ENCODE data around the gene SLC25A39. TPM values are rescaled to one million over a fixed set of nuclear protein-coding genes. Genes with fewer than 3 reads are reported as not detected.

SLC25A39 gene
- total and polyA plus RNA-seq, 2 donors (not counting 1 experiment from before 2014, with no cell fraction given), result 35.3 to 70.2 TPM

GRCh38 chr17:44308865-44309264 lies 15.8 kb downstream of the SLC25A39 start:
- TF ChIP-seq EZH2 (IDR thresholded peaks at IDR 0.05; ENCODE audit: low read length, missing control alignments), result no peak
- TF ChIP-seq CTCF (conservative IDR thresholded peaks at IDR 0.05 in 1 of 2, IDR thresholded peaks at IDR 0.05 in 1 of 2; ENCODE audit: low read depth in 1 of 2, low read length in 2 of 2), result no peak
- Histone ChIP-seq H3K9ac (ENCODE audit: insufficient read depth, low read length) (no peak overlapping the region), H3K27me3 (ENCODE audit: control insufficient read depth, insufficient read depth, low read length) (peaks cover 15% of the 10 kb centered on the region), H2AFZ (ENCODE audit: low read length) (no peak overlapping the region), H3K4me1 (ENCODE audit: control insufficient read depth, extremely low read depth, insufficient read depth, low read length) (no peaks in the 10 kb centered on the region), H3K9me3 (ENCODE audit: control insufficient read depth, insufficient read depth, low read depth, low read length) (no peaks in the 10 kb centered on the region), H3K4me3 (replicated peaks in 1 of 4; ENCODE audit: control extremely low read depth in 1 of 4, insufficient read depth in 1 of 4, low read depth in 3 of 4, low read length in 4 of 4) (peak overlapping the region in 1 of 4 experiments; percentile 22), H3K36me3 (ENCODE audit: control insufficient read depth, insufficient read depth, low read length) (no peaks in the 10 kb centered on the region), H3K27ac (ENCODE audit: insufficient read depth, low read length) (no peak overlapping the region), H3K79me2 (ENCODE audit: control insufficient read depth, insufficient read depth, low read length) (no peaks in the 10 kb centered on the region), H3K4me2 (ENCODE audit: extremely low read depth, insufficient read depth, low read length) (no peak overlapping the region), H4K20me1 (ENCODE audit: control insufficient read depth, extremely low read depth, insufficient read depth, low read length) (no peaks in the 10 kb centered on the region)
- no peak for DNase-seq (ENCODE audit: low read depth in 2 of 2)

DNA sequence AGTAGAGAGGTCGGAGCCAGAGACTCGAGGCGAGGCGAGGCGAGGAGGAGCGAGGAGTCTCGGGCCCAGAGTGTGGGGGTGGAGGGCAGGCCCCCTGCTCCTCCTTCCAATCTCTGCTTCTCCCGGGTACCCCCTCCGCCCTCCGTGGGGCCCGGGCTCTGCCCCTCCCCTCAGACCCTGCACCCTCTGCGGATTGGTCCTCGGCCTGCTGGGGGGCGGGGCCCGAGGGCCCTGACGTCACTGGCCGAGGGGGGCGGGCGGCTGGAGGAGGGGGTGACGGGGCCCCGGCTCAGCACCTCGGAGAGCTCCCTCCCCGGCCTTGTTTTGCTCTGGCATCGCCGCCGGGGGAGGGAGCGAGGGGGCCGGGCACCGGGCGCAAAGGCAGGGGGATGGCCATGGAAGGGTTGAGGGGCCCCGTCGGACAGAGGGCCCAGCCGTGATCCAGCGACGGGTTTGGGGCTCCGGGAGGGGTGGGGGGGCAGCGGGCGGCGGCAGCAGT lies 16.3 kb downstream of the SLC25A39 start, which contains the start of gene RUNDC3A:
TSS of gene RUNDC3A (plus strand) at position 282 of the 499 bp plus-strand sequence. CDS start 232 bp downstream, outside the sequence.
- Histone ChIP-seq H3K79me2 (ENCODE audit: control insufficient read depth, insufficient read depth, low read length) (no peaks in the 10 kb centered on the region), H3K9ac (ENCODE audit: insufficient read depth, low read length) (no peak within 1 kb of the TSS), H2AFZ (ENCODE audit: low read length) (no peak within 1 kb of the TSS), H3K4me2 (ENCODE audit: extremely low read depth, insufficient read depth, low read length) (peak within 1 kb of the TSS; percentile 44), H3K4me3 (replicated peaks in 1 of 4; ENCODE audit: control extremely low read depth in 1 of 4, insufficient read depth in 1 of 4, low read depth in 3 of 4, low read length in 4 of 4) (peak within 1 kb of the TSS in 2 of 4 experiments; percentile 40 to 51), H4K20me1 (ENCODE audit: control insufficient read depth, extremely low read depth, insufficient read depth, low read length) (no peaks in the 10 kb centered on the region), H3K36me3 (ENCODE audit: control insufficient read depth, insufficient read depth, low read length) (no peaks in the 10 kb centered on the region), H3K4me1 (ENCODE audit: control insufficient read depth, extremely low read depth, insufficient read depth, low read length) (no peaks in the 10 kb centered on the region), H3K9me3 (ENCODE audit: control insufficient read depth, insufficient read depth, low read depth, low read length) (no peaks in the 10 kb centered on the region), H3K27ac (ENCODE audit: insufficient read depth, low read length) (no peak within 1 kb of the TSS), H3K27me3 (ENCODE audit: control insufficient read depth, insufficient read depth, low read length) (peaks cover 13% of the 10 kb centered on the region)
- DNase-seq (ENCODE audit: low read depth in 2 of 2), result peak; percentile 69 to 75
- TF ChIP-seq CTCF (conservative IDR thresholded peaks at IDR 0.05 in 1 of 2, IDR thresholded peaks at IDR 0.05 in 1 of 2; ENCODE audit: low read depth in 1 of 2, low read length in 2 of 2), result no peak
- TF ChIP-seq EZH2 (IDR thresholded peaks at IDR 0.05; ENCODE audit: low read length, missing control alignments), result no peak

- Histone ChIP-seq H3K36me3 (ENCODE audit: control insufficient read depth, insufficient read depth, low read length) (no peaks in the 10 kb centered on the region), H3K4me3 (replicated peaks in 1 of 4; ENCODE audit: control extremely low read depth in 1 of 4, insufficient read depth in 1 of 4, low read depth in 3 of 4, low read length in 4 of 4) (peak overlapping the region in 1 of 4 experiments; percentile 38), H3K27ac (ENCODE audit: insufficient read depth, low read length) (no peak overlapping the region), H3K9ac (ENCODE audit: insufficient read depth, low read length) (no peak overlapping the region), H3K4me1 (ENCODE audit: control insufficient read depth, extremely low read depth, insufficient read depth, low read length) (no peaks in the 10 kb centered on the region), H3K79me2 (ENCODE audit: control insufficient read depth, insufficient read depth, low read length) (no peaks in the 10 kb centered on the region), H4K20me1 (ENCODE audit: control insufficient read depth, extremely low read depth, insufficient read depth, low read length) (no peaks in the 10 kb centered on the region), H3K9me3 (ENCODE audit: control insufficient read depth, insufficient read depth, low read depth, low read length) (no peaks in the 10 kb centered on the region), H3K27me3 (ENCODE audit: control insufficient read depth, insufficient read depth, low read length) (peaks cover 12% of the 10 kb centered on the region), H3K4me2 (ENCODE audit: extremely low read depth, insufficient read depth, low read length) (no peak overlapping the region), H2AFZ (ENCODE audit: low read length) (no peak overlapping the region)
- peak; percentile 18 to 26 for DNase-seq (ENCODE audit: low read depth in 2 of 2)
- TF ChIP-seq EZH2 (IDR thresholded peaks at IDR 0.05; ENCODE audit: low read length, missing control alignments), result no peak
- no peak for TF ChIP-seq CTCF (conservative IDR thresholded peaks at IDR 0.05 in 1 of 2, IDR thresholded peaks at IDR 0.05 in 1 of 2; ENCODE audit: low read depth in 1 of 2, low read length in 2 of 2)
Observed at GRCh38 chr17:44307387-44308186, 17.0 kb downstream of the SLC25A39 start.
